Bronchial epithelial cell (primary cell): ENCODE measurements around the gene ARV1. TPM values are rescaled to one million over a fixed set of nuclear protein-coding genes. Genes with fewer than 3 reads are reported as not detected.
"Not testable (repeated sequence)": the region's sequence is repeated elsewhere in the genome, so short reads cannot be mapped to it uniquely, and the experiment has no call there.

Source experiments
- DNase-seq: peaks from one replicate; pipeline ENCODE4 v3.0.0-alpha.2; 2010; ENCODE audit warnings: low read depth
- FAIRE-seq: peaks from 2 replicates; lab custom pipeline; 2011; peaks lifted over from hg19 to GRCh38; lab: Jason Lieb, UNC
- H3K27me3 ChIP-seq: 2 replicates; pipeline ENCODE4 v1.5.1; 2011; ENCODE audit warnings: low read length; ENCODE audit not compliant: control insufficient read depth, insufficient read depth
- H3K36me3 ChIP-seq: 2 replicates; pipeline ENCODE4 v1.5.1; 2011; ENCODE audit warnings: low read length; ENCODE audit not compliant: control insufficient read depth, insufficient read depth
- H3K4me3 ChIP-seq: 2 replicates; pipeline ENCODE4 v1.5.1; 2011; ENCODE audit warnings: mild to moderate bottlenecking, low read depth, low read length, control low read depth
- total RNA-seq: library from RNA; depleted of rRNA; stranded (reverse); fragments of >200 nt; gene quantifications from 2 replicates; pipeline ENCODE4 v1.2.1, GENCODE V29; 2014
- TF ChIP-seq, protein P1 (sequence below): IDR thresholded peaks from 2 replicates; pipeline ENCODE4 v1.5.1; 2011; ENCODE audit warnings: mild to moderate bottlenecking, moderate library complexity, low read length, control low read depth, inconsistent platforms; ENCODE audit not compliant: insufficient read depth, severe bottlenecking

ARV1 gene
- total RNA-seq, 1 donor from 2014 or later, result 4.7 TPM

- no peaks in the 10 kb centered on the region for H3K27me3 ChIP-seq
- FAIRE-seq (no peak), DNase-seq (no peak)
- no peaks in the 10 kb centered on the region for H3K36me3 ChIP-seq
- TF ChIP-seq, protein P1, sequence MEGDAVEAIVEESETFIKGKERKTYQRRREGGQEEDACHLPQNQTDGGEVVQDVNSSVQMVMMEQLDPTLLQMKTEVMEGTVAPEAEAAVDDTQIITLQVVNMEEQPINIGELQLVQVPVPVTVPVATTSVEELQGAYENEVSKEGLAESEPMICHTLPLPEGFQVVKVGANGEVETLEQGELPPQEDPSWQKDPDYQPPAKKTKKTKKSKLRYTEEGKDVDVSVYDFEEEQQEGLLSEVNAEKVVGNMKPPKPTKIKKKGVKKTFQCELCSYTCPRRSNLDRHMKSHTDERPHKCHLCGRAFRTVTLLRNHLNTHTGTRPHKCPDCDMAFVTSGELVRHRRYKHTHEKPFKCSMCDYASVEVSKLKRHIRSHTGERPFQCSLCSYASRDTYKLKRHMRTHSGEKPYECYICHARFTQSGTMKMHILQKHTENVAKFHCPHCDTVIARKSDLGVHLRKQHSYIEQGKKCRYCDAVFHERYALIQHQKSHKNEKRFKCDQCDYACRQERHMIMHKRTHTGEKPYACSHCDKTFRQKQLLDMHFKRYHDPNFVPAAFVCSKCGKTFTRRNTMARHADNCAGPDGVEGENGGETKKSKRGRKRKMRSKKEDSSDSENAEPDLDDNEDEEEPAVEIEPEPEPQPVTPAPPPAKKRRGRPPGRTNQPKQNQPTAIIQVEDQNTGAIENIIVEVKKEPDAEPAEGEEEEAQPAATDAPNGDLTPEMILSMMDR, result no peak
- no peak overlapping the region for H3K4me3 ChIP-seq
These were observed 49.1 kb downstream of the ARV1 start for GRCh38 chr1:231027971-231028370.

GRCh38 chr1:231028682-231029081 is 49.8 kb downstream of the ARV1 start:
- H3K36me3 ChIP-seq, result no peaks in the 10 kb centered on the region
- DNase-seq (no peak), FAIRE-seq (no peak)
- TF ChIP-seq, protein P1, result no peak
- H3K4me3 ChIP-seq, result no peak overlapping the region
- H3K27me3 ChIP-seq, result no peaks in the 10 kb centered on the region

- H3K36me3 ChIP-seq, FAIRE-seq, H3K4me3 ChIP-seq, DNase-seq, H3K27me3 ChIP-seq: not testable (repeated sequence)
These were observed 50.4 kb downstream of the ARV1 start for GRCh38 chr1:231029247-231029646.

DNA sequence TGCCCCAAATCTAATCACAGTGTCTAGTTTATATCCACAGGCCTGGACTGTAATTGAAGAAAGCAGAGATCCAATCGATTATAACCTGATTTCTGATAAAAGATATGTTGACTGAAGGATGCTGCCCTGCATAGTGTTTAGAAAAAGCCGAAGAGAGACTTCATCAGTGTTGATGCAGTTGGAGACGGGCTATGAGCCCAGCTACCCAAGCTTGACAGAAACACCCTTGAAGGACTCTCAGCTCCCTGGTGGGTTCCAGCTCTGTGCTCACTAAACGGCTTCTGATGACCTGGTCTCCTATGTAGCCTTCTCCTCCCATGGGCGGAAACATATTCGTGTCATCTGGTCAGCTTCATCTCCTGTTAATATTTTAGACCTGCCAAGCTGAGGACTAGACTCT is 50.9 kb downstream of the ARV1 start:
- FAIRE-seq (no peak), DNase-seq (no peak)
- Histone ChIP-seq H3K36me3 (no peaks in the 10 kb centered on the region), H3K27me3 (no peaks in the 10 kb centered on the region), H3K4me3 (no peak overlapping the region)
- TF ChIP-seq, protein P1, result no peak

DNA sequence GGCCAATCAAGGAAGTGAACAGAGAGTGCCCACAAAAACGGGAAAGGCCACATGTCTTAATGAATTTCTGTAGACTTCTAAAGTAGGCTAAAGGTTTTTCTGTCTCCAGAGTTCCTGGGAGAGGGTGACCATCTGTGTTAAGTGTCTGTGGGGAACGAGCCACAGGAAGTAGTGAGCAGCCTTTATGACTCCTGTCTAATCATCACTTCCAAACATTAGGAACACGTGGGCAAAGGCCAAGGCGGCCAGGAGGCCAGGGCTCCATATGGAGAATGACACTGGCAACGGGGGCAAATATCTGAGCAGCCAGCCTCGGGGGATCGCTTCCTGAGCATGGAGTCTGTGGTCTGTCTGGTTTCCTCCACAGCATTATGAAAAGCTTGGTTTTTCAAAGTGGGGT is 54.1 kb downstream of the ARV1 start:
- FAIRE-seq, result no peak
- no peak for DNase-seq
- no peak overlapping the region for H3K4me3 ChIP-seq
- TF ChIP-seq, protein P1, result no peak
- H3K27me3 ChIP-seq, result no peaks in the 10 kb centered on the region
- H3K36me3 ChIP-seq, result no peaks in the 10 kb centered on the region

DNA sequence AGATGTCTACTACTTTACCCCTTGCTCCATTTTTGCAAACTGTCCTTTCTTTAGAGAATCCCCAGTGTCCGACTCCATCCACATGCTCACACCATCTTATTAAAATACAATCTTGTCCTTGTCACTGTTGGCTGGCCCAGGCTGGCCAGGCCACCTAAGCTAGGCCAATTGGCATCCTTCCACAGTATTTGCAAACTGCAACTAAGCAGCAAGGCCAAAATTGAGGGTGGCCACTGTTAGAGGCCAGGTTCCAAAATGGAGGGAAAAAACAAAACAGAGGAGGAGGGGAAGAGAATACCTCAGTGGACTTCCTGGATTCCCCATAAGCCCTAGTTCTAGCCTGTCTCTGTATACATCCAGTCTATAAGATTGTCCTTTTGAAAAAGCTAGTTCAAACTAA is 56.9 kb downstream of the ARV1 start:
- Histone ChIP-seq H3K36me3 (no peaks in the 10 kb centered on the region), H3K27me3 (no peaks in the 10 kb centered on the region), H3K4me3 (no peak overlapping the region)
- DNase-seq (no peak), FAIRE-seq (no peak)
- TF ChIP-seq, protein P1, result no peak
